Stimulated activated CD4-positive, alpha-beta T cell treated with anti-CD3 and anti-CD28 coated beads, Interleukin-1b, Interleukin-23, amount 100 ng/mL, for 1 hour (primary cell): ENCODE measurements around the gene RAB11A.

Experiments
- DNase-seq, 2 donors: peaks; one replicate each; pipeline ENCODE4 v3.0.0-alpha.2; 2020; ENCODE audit warnings: low read depth in 2 of 2

RAB11A gene

GRCh38 chr15:65916664-65917406 lies 47.5 kb downstream of the RAB11A start:
- DNase-seq, result peak in 1 of 2 donors; percentile 11

GRCh38 chr15:65917407-65917756 lies 48.1 kb downstream of the RAB11A start:
- DNase-seq, result no peak

- no peak for DNase-seq
Observed at GRCh38 chr15:65917936-65918335, 48.6 kb downstream of the RAB11A start.

GRCh38 chr15:65918357-65918920 lies 49.1 kb downstream of the RAB11A start:
- DNase-seq, result no peak

- no peak for DNase-seq
Observed at GRCh38 chr15:65918945-65919344, 49.7 kb downstream of the RAB11A start.

GRCh38 chr15:65919353-65919752 lies 50.1 kb downstream of the RAB11A start:
- no peak for DNase-seq

- DNase-seq, result no peak
Observed at GRCh38 chr15:65920121-65920520, 50.8 kb downstream of the RAB11A start.

GRCh38 chr15:65920825-65921309 lies 51.6 kb downstream of the RAB11A start:
- DNase-seq, result no peak

GRCh38 chr15:65921780-65922179 lies 52.5 kb downstream of the RAB11A start:
- no peak for DNase-seq

GRCh38 chr15:65922621-65923020 lies 53.3 kb downstream of the RAB11A start:
- no peak for DNase-seq

GRCh38 chr15:65923264-65923663 lies 54.0 kb downstream of the RAB11A start:
- DNase-seq, result no peak

GRCh38 chr15:65924004-65924403 lies 54.7 kb downstream of the RAB11A start:
- DNase-seq, result no peak

GRCh38 chr15:65925338-65925737 lies 56.0 kb downstream of the RAB11A start:
- no peak for DNase-seq

- DNase-seq, result no peak
Observed at GRCh38 chr15:65926459-65926858, 57.2 kb downstream of the RAB11A start.

GRCh38 chr15:65926899-65927298 lies 57.6 kb downstream of the RAB11A start:
- DNase-seq, result no peak

- no peak for DNase-seq
Observed at GRCh38 chr15:65927545-65927944, 58.3 kb downstream of the RAB11A start.

- no peak for DNase-seq
Observed at GRCh38 chr15:65929573-65929972, 60.3 kb downstream of the RAB11A start.

GRCh38 chr15:65930134-65930533 lies 60.8 kb downstream of the RAB11A start:
- DNase-seq, result no peak

- no peak for DNase-seq
Observed at GRCh38 chr15:65931221-65931620, 61.9 kb downstream of the RAB11A start.

- no peak for DNase-seq
Observed at GRCh38 chr15:65935391-65935790, 66.1 kb downstream of the RAB11A start.

GRCh38 chr15:65936282-65936681 lies 67.0 kb downstream of the RAB11A start:
- no peak for DNase-seq

GRCh38 chr15:65937054-65937453 lies 67.8 kb downstream of the RAB11A start:
- no peak for DNase-seq

- DNase-seq, result no peak
Observed at GRCh38 chr15:65937476-65937875, 68.2 kb downstream of the RAB11A start.

GRCh38 chr15:65938604-65939003 lies 69.3 kb downstream of the RAB11A start:
- DNase-seq, result no peak
